ENCODE data around the gene AADACL2.

Gene AADACL2

GRCh38 chr3:151733613-151734012 is at the start of gene AADACL2:
TSS of gene AADACL2 (plus strand) at chr3:151733927. CDS start at chr3:151734036, 109 bp downstream.
- TF ChIP-seq CTCF (IDR thresholded peaks at IDR 0.05) = no peak

GRCh38 chr3:151684094-151684493 is 49.6 kb upstream of the AADACL2 start:
- TF ChIP-seq CTCF (IDR thresholded peaks at IDR 0.05) = no peak

GRCh38 chr3:151686257-151686656 is 47.5 kb upstream of the AADACL2 start:
- no peak for TF ChIP-seq CTCF (IDR thresholded peaks at IDR 0.05)

GRCh38 chr3:151687076-151687475 is 46.7 kb upstream of the AADACL2 start:
- no peak for TF ChIP-seq CTCF (IDR thresholded peaks at IDR 0.05)

- TF ChIP-seq CTCF (IDR thresholded peaks at IDR 0.05) = no peak
These were observed 45.2 kb upstream of the AADACL2 start for GRCh38 chr3:151688571-151688970.

- TF ChIP-seq CTCF (IDR thresholded peaks at IDR 0.05) = no peak
These were observed 43.1 kb upstream of the AADACL2 start for GRCh38 chr3:151690645-151691044.

GRCh38 chr3:151697496-151697895 is 36.2 kb upstream of the AADACL2 start:
- TF ChIP-seq CTCF (IDR thresholded peaks at IDR 0.05) = no peak

GRCh38 chr3:151707216-151707615 is 26.5 kb upstream of the AADACL2 start:
- no peak for TF ChIP-seq CTCF (IDR thresholded peaks at IDR 0.05)

All from LNCAP (cell line).